Esophagus muscularis mucosa (tissue), 3 donors: ENCODE results near the gene TBC1D14.

ENCODE experiments used
- POLR2A ChIP-seq: fragments of 450-650 bp; IDR thresholded peaks from one replicate; pipeline ENCODE4 v1.6.1; 2017; ENCODE audit warnings: antibody characterized with exemption, moderate library complexity, mild to moderate bottlenecking, low read depth
- POLR2AphosphoS5 ChIP-seq, 2 donors: sonication (generic); formaldehyde crosslinking; IDR thresholded peaks; one replicate each; pipeline ENCODE4 v1.6.1; 2017; ENCODE audit warnings: antibody characterized with exemption in 2 of 2
- TF ChIP-seq, protein P1 (sequence below), 3 experiments: fragments of 200-600 bp in 2 of 3; fragments of 450-650 bp in 1 of 3; sonication (generic) in 2 of 3; IDR thresholded peaks; one replicate each; pipeline ENCODE4 v1.5.1; 2017 to 2019; ENCODE audit warnings: antibody characterized with exemption in 3 of 3, mild to moderate bottlenecking in 2 of 3, moderate library complexity in 1 of 3

DNA sequence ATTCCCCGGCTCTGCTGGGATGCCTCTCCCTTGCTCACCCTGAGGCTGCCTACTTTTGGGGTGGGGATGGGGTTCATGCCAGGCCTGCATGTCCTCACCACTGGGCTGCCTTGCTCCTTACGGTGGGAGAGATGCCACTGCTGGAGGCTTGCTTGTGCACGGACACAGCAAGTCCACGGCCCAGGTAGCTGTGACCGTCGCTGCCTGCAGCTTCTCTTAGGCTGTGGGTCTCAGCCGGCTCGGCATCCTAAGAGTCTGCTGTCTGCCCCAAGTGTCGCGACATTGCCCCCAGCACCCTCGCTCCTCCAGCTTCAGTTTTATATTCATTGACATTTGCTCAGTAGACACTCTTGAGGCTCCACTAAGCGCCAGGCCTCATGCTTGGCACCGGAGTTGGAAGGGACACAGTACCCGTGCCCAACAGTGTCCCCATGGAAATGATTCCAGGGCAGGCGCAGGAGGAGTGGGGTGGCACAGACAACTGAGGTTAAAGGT is 58.3 kb downstream of the TBC1D14 start:
- no peak for TF ChIP-seq POLR2A
- no peak for TF ChIP-seq POLR2AphosphoS5 (IDR thresholded peaks at IDR 0.05)
- TF ChIP-seq, protein P1, sequence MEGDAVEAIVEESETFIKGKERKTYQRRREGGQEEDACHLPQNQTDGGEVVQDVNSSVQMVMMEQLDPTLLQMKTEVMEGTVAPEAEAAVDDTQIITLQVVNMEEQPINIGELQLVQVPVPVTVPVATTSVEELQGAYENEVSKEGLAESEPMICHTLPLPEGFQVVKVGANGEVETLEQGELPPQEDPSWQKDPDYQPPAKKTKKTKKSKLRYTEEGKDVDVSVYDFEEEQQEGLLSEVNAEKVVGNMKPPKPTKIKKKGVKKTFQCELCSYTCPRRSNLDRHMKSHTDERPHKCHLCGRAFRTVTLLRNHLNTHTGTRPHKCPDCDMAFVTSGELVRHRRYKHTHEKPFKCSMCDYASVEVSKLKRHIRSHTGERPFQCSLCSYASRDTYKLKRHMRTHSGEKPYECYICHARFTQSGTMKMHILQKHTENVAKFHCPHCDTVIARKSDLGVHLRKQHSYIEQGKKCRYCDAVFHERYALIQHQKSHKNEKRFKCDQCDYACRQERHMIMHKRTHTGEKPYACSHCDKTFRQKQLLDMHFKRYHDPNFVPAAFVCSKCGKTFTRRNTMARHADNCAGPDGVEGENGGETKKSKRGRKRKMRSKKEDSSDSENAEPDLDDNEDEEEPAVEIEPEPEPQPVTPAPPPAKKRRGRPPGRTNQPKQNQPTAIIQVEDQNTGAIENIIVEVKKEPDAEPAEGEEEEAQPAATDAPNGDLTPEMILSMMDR (IDR thresholded peaks at IDR 0.05), result no peak
